Heart left ventricle (tissue), 16 donors: ENCODE results near the gene LPO. TPM values are rescaled to one million over a fixed set of nuclear protein-coding genes. Genes with fewer than 3 reads are reported as not detected.

Experiments used
- ATAC-seq, 4 donors: fragments of 200-7000 bp; cut with Tn5 transposase; one replicate each; pipeline ENCODE4 v1.9.1; 2020 to 2022; ENCODE audit warnings: moderate library complexity in 4 of 4, mild to moderate bottlenecking in 3 of 4, moderate number of reproducible peaks in 1 of 4
- DNase-seq, 5 donors: peaks; one replicate each; pipeline ENCODE4 v3.0.0-alpha.2; 2020
- H3K27ac ChIP-seq, 12 donors: fragments of 200-600 bp; sonication (generic) in 4 of 12; one replicate each; pipeline versions ENCODE4 v1.5.0 to v1.8.0; 2016 to 2022; ENCODE audit warnings: mild to moderate bottlenecking in 2 of 12
- H3K27me3 ChIP-seq, 9 donors: fragments of 200-600 bp; sonication (generic) in 2 of 9; one replicate each; pipeline versions ENCODE4 v1.5.1 to v1.8.0; 2016 to 2022; ENCODE audit warnings: mild to moderate bottlenecking in 3 of 9
- H3K36me3 ChIP-seq, 9 donors: fragments of 200-600 bp; sonication (generic) in 2 of 9; one replicate each; pipeline versions ENCODE4 v1.5.0 to v1.8.0; 2018 to 2022; ENCODE audit warnings: mild to moderate bottlenecking in 2 of 9
- H3K4me1 ChIP-seq, 12 donors: fragments of 200-600 bp; sonication (generic) in 4 of 12; one replicate each; pipeline versions ENCODE4 v1.5.0 to v1.8.0; 2016 to 2022; ENCODE audit warnings: mild to moderate bottlenecking in 3 of 12
- H3K4me3 ChIP-seq, 12 donors: fragments of 200-600 bp; sonication (generic) in 4 of 12; one replicate each; pipeline versions ENCODE4 v1.5.0 to v1.8.0; 2017 to 2022; ENCODE audit warnings: mild to moderate bottlenecking in 9 of 12, moderate library complexity in 4 of 12
- H3K9me3 ChIP-seq, 12 donors: fragments of 200-600 bp; sonication (generic) in 4 of 12; one replicate each; pipeline versions ENCODE4 v1.5.0 to v1.8.0; 2016 to 2022; ENCODE audit warnings: mild to moderate bottlenecking in 1 of 12
- CTCF ChIP-seq, 12 donors: fragments of 200-600 bp; sonication (generic) in 4 of 12; IDR thresholded peaks; one replicate each; pipeline versions ENCODE4 v1.5.0 to v1.8.0; 2018 to 2022; ENCODE audit warnings: antibody characterized with exemption in 12 of 12, mild to moderate bottlenecking in 5 of 12
- POLR2A ChIP-seq, 2 donors: fragments of 450-650 bp; IDR thresholded peaks; one replicate each; pipeline ENCODE4 v1.6.1; 2017; ENCODE audit warnings: antibody characterized with exemption in 2 of 2, mild to moderate bottlenecking in 2 of 2, moderate library complexity in 2 of 2
- WGBS, 4 donors: extraction: QIAGEN DNeasy Blood & Tissue Kit in 2 of 4; methylation state at CpG; one replicate each; pipeline versions ENCODE4 v1.1.5 to v1.1.7; 2013 to 2018; 5-methylcytosine and 5-hydroxymethylcytosine counted together
- intact Hi-C, 10 donors: fragments of 100-400 bp; cut with DNase I; formaldehyde crosslinking; loops; one replicate each; pipeline versions ENCODE4 v1.11.1 to v1.14.2; 2022
- long read RNA-seq, 3 donors: library from polyadenylated mRNA; unstranded; transcript quantifications; one replicate each; pipeline ENCODE4 v2.0.0, GENCODE V29; 2020 to 2021
- polyA plus RNA-seq, 2 donors: library from polyadenylated mRNA; stranded (reverse); fragments of 200-250 nt; gene quantifications; one replicate each; pipeline ENCODE4 v1.2.3, GENCODE V29; 2013
- total RNA-seq, 9 donors: library from RNA; depleted of rRNA in 2 of 9; stranded (reverse); fragments of >200 nt in 2 of 9; fragmentation: NEBNext Ultra II Directional in 3 of 9; extraction: Animal tissue kit (Norgen Biotek cat#: 25700) in 3 of 9; gene quantifications; one replicate each; pipeline versions ENCODE4 v1.1.0 to v1.2.4, GENCODE V29; 2016 to 2023
- donor health status: ischemic (EF 13 %, LVEDD 7.1; RV severe dilation, severe dysfunction).
- donor health status: healthy with polysubstance abuse.
- donor health status: DM: no; HTN: yes; CAD: no.
- donor health status: DM: no; HTN: no; CAD: no.
- donor health status: ischemic (EF 25% LVEDD 6.9; RV normal size, moderate dysfunction).
- donor health status: ischemic (EF 25% LVEDD 5.7; RV mildly dilated, moderate dysfunction).
- donor health status: healthy.
- donor health status: DM: yes; HTN: yes; CAD: no.
- donor health status: ischemic (EF 35%, LVEDD 5.7; RV mildly dilated, moderate dysfunction).
- donor health status: nonischemic (EF 11% LVEDD 7.7; RV severe dilation, severe dysfunction).
- donor health status: DM: yes; HTN: yes; CAD: no.
- donor health status: PGD.
- donor health status: ischemic (EF 29% LVEDD 5.4; RV normal size, mild dysfunction).
- donor health status: nonischemic (EF 23%, LVEDD 6.1; RV moderate dilation, normal function).

The LPO gene
- not detected for total RNA-seq
- not detected for polyA plus RNA-seq
- long read RNA-seq, donor 1, partial matches to known transcripts: 0 of 1 reads
- long read RNA-seq, donor 1, other reads (novel, unspliced or antisense): 1 of 1 reads
- long read RNA-seq, donor 2: 0 reads
- long read RNA-seq, donor 3: 0 reads

GRCh38 chr17:58238147-58238634, at the start of gene LPO:
Gene LPO (plus strand): TSS chr17:58238584. CDS start chr17:58242980, 4,396 bp downstream.
- no peak within 1 kb of the TSS for H3K27ac ChIP-seq
- peaks cover 0 to 55% (median 13%) of the 10 kb centered on the region in 9 donors for H3K27me3 ChIP-seq
- no peak within 1 kb of the TSS for H3K4me3 ChIP-seq
- WGBS, 4 donors: 67 to 80% (median 72%) methylated on average over 5 of the region's 5 CpGs
- intact Hi-C loops: no loop called here
- ATAC-seq (no peak), DNase-seq (no peak)
- H3K4me1 ChIP-seq: peaks cover 0 to 2% (median 0%) of the 10 kb centered on the region in 12 donors
- TF ChIP-seq POLR2A (IDR thresholded peaks at IDR 0.05): no peak
- no peak for TF ChIP-seq CTCF (IDR thresholded peaks at IDR 0.05)
- H3K36me3 ChIP-seq: no peaks in the 10 kb centered on the region
- no peaks in the 10 kb centered on the region for H3K9me3 ChIP-seq

GRCh38 chr17:58189436-58190146, 48.8 kb upstream of the LPO start:
- H3K4me1 ChIP-seq: peaks cover 0 to 9% (median 0%) of the 10 kb centered on the region in 12 donors
- ATAC-seq: peak in 3 of 4 donors; percentile 66 to 79 (median 67)
- no peaks in the 10 kb centered on the region for H3K36me3 ChIP-seq
- WGBS, 4 donors: 42 to 58% (median 51%) methylated on average over 7 to 11 of the region's 11 CpGs
- H3K4me3 ChIP-seq: no peak overlapping the region
- intact Hi-C loops: no loop called here
- TF ChIP-seq CTCF (IDR thresholded peaks at IDR 0.05) (no peak), POLR2A (IDR thresholded peaks at IDR 0.05) (no peak)
- no peak overlapping the region for H3K27ac ChIP-seq
- peak in 3 of 5 donors; percentile 35 to 78 (median 52) for DNase-seq
- peaks cover 0 to 34% (median 2%) of the 10 kb centered on the region in 9 donors for H3K27me3 ChIP-seq
- H3K9me3 ChIP-seq: no peaks in the 10 kb centered on the region

- 26 to 41% (median 33%) methylated on average over 14 of the region's 14 CpGs for WGBS, 4 donors
- Histone ChIP-seq H3K36me3 (no peaks in the 10 kb centered on the region), H3K9me3 (no peaks in the 10 kb centered on the region), H3K27me3 (peaks cover 0 to 31% (median 2%) of the 10 kb centered on the region in 9 donors), H3K4me3 (no peak overlapping the region), H3K4me1 (peaks cover 0 to 9% (median 0%) of the 10 kb centered on the region in 12 donors), H3K27ac (no peak overlapping the region)
- ATAC-seq (no peak), DNase-seq (no peak)
- no peak for TF ChIP-seq CTCF (IDR thresholded peaks at IDR 0.05)
- TF ChIP-seq POLR2A (IDR thresholded peaks at IDR 0.05): no peak
- intact Hi-C loops: no loop called here
Measured at GRCh38 chr17:58191241-58191896, 47.0 kb upstream of the LPO start.

GRCh38 chr17:58192612-58193011, 45.8 kb upstream of the LPO start, which contains the start of gene EPX:
Gene EPX (plus strand): TSS chr17:58192726. CDS start chr17:58192847, 121 bp downstream.
- ATAC-seq: no peak
- Histone ChIP-seq H3K9me3 (no peaks in the 10 kb centered on the region), H3K27ac (no peak within 1 kb of the TSS), H3K4me3 (no peak within 1 kb of the TSS), H3K27me3 (peaks cover 0 to 26% (median 5%) of the 10 kb centered on the region in 9 donors), H3K36me3 (no peaks in the 10 kb centered on the region), H3K4me1 (peaks cover 0 to 9% (median 0%) of the 10 kb centered on the region in 12 donors)
- WGBS, 4 donors: 31 to 80% (median 34%) methylated on average over 2 to 6 of the region's 6 CpGs
- no peak for TF ChIP-seq POLR2A (IDR thresholded peaks at IDR 0.05)
- no peak for TF ChIP-seq CTCF (IDR thresholded peaks at IDR 0.05)
- intact Hi-C loops: no loop called here
- DNase-seq: no peak
